Neural progenitor cell (in vitro differentiated cells): ENCODE results near the gene CBL. TPM values are rescaled to one million over a fixed set of nuclear protein-coding genes. Genes with fewer than 3 reads are reported as not detected.

ENCODE experiments used
- DNase-seq: peaks from one replicate; pipeline ENCODE4 v3.0.0-alpha.2; 2016; ENCODE audit warnings: low spot score
- H2AFZ ChIP-seq: fragments of 200-600 bp; sonication (generic); replicated peaks from 2 replicates; pipeline ENCODE4 v1.6.1; 2016; ENCODE audit warnings: antibody characterized with exemption
- H3F3A ChIP-seq: fragments of 200-600 bp; sonication (generic); 2 replicates; pipeline ENCODE4 v1.6.1; 2016; ENCODE audit warnings: antibody characterized with exemption, low read depth
- H3K27ac ChIP-seq: fragments of 200-600 bp; sonication (generic); 2 replicates; pipeline ENCODE4 v1.5.1; 2016; ENCODE audit warnings: mild to moderate bottlenecking
- H3K27me3 ChIP-seq: fragments of 200-600 bp; sonication (generic); 2 replicates; pipeline ENCODE4 v1.6.1; 2016; ENCODE audit warnings: mild to moderate bottlenecking, moderate library complexity
- H3K36me3 ChIP-seq: fragments of 200-600 bp; sonication (generic); 2 replicates; pipeline ENCODE4 v1.5.1; 2016
- H3K4me1 ChIP-seq: fragments of 200-600 bp; sonication (generic); 2 replicates; pipeline ENCODE4 v1.6.1; 2016; ENCODE audit warnings: mixed run types
- H3K4me2 ChIP-seq: fragments of 200-600 bp; sonication (generic); 2 replicates; pipeline ENCODE4 v1.6.1; 2016
- H3K4me3 ChIP-seq: fragments of 200-600 bp; sonication (generic); 2 replicates; pipeline ENCODE4 v1.5.1; 2016
- H3K79me2 ChIP-seq: fragments of 200-600 bp; sonication (generic); 2 replicates; pipeline ENCODE4 v1.6.1; 2016; ENCODE audit warnings: low read depth
- H3K9ac ChIP-seq: fragments of 200-600 bp; sonication (generic); 2 replicates; pipeline ENCODE4 v1.6.1; 2016
- H3K9me3 ChIP-seq: fragments of 200-600 bp; sonication (generic); 2 replicates; pipeline ENCODE4 v1.5.1; 2016; ENCODE audit warnings: low read depth
- H4K20me1 ChIP-seq: fragments of 200-600 bp; sonication (generic); 2 replicates; pipeline ENCODE4 v1.6.1; 2016; ENCODE audit warnings: low read depth
- H3K27ac Mint-ChIP-seq: 3 replicates; pipeline ENCODE4 v1.8.0; 2021; ENCODE audit warnings: mixed read lengths
- H3K27me3 Mint-ChIP-seq: 2 replicates; pipeline ENCODE4 v1.8.0; 2022; ENCODE audit warnings: low read depth, mild to moderate bottlenecking, inconsistent platforms, moderate library complexity, mixed read lengths; ENCODE audit not compliant: insufficient read depth
- H3K36me3 Mint-ChIP-seq: 3 replicates; pipeline ENCODE4 v1.8.0; 2021; ENCODE audit warnings: mixed read lengths
- H3K4me1 Mint-ChIP-seq: 3 replicates; pipeline ENCODE4 v1.8.0; 2021; ENCODE audit warnings: mixed read lengths
- H3K4me3 Mint-ChIP-seq: 3 replicates; pipeline ENCODE4 v1.8.0; 2021; ENCODE audit warnings: mild to moderate bottlenecking, moderate library complexity, mixed read lengths
- H3K9me3 Mint-ChIP-seq: 3 replicates; pipeline ENCODE4 v1.8.0; 2020; ENCODE audit warnings: mixed read lengths
- CTCF ChIP-seq: fragments of 200-600 bp; sonication (generic); IDR thresholded peaks from 2 replicates; pipeline ENCODE4 v1.5.1; 2017; ENCODE audit warnings: antibody characterized with exemption, mild to moderate bottlenecking
- EZH2 ChIP-seq: fragments of 200-600 bp; sonication (generic); IDR thresholded peaks from 2 replicates; pipeline ENCODE4 v1.6.1; 2017; ENCODE audit warnings: antibody characterized with exemption, mild to moderate bottlenecking, moderate library complexity
- EZH2phosphoT487 ChIP-seq: fragments of 200-600 bp; sonication (generic); IDR thresholded peaks from 2 replicates; pipeline ENCODE4 v1.6.1; 2017; ENCODE audit warnings: antibody characterized with exemption
- total RNA-seq: library from RNA; depleted of rRNA; stranded (reverse); fragments of >200 nt; gene quantifications from 2 replicates; pipeline ENCODE4 v1.2.3, GENCODE V29; 2015; ENCODE audit warnings: low replicate concordance

The CBL gene
- total RNA-seq, 1 donor from 2014 or later = 20.7 TPM

GRCh38 chr11:119266517-119267255 lies 60.5 kb downstream of the CBL start:
- TF ChIP-seq EZH2 (no peak), EZH2phosphoT487 (no peak), CTCF (no peak)
- no peaks in the 10 kb centered on the region for H3K27me3 Mint-ChIP-seq
- H3K79me2 ChIP-seq = peaks cover 24% of the 10 kb centered on the region
- H3K27ac Mint-ChIP-seq = no peak overlapping the region
- no peak overlapping the region for H3K4me3 ChIP-seq
- no peaks in the 10 kb centered on the region for H3K9me3 ChIP-seq
- H3K4me2 ChIP-seq = no peak overlapping the region
- no peaks in the 10 kb centered on the region for H3F3A ChIP-seq
- H3K4me3 Mint-ChIP-seq = no peak overlapping the region
- no peaks in the 10 kb centered on the region for H3K36me3 Mint-ChIP-seq
- no peak overlapping the region for H3K9ac ChIP-seq
- no peaks in the 10 kb centered on the region for H3K36me3 ChIP-seq
- H3K4me1 ChIP-seq = no peaks in the 10 kb centered on the region
- H2AFZ ChIP-seq = no peak overlapping the region
- H4K20me1 ChIP-seq = no peaks in the 10 kb centered on the region
- no peaks in the 10 kb centered on the region for H3K9me3 Mint-ChIP-seq
- H3K27ac ChIP-seq = no peak overlapping the region
- no peak for DNase-seq
- H3K27me3 ChIP-seq = no peaks in the 10 kb centered on the region
- H3K4me1 Mint-ChIP-seq = no peaks in the 10 kb centered on the region

- Mint-ChIP-seq H3K27me3 (no peaks in the 10 kb centered on the region), H3K4me1 (no peaks in the 10 kb centered on the region), H3K4me3 (no peak overlapping the region), H3K9me3 (no peaks in the 10 kb centered on the region), H3K36me3 (peaks cover 3% of the 10 kb centered on the region), H3K27ac (no peak overlapping the region)
- Histone ChIP-seq H4K20me1 (no peaks in the 10 kb centered on the region), H3F3A (no peaks in the 10 kb centered on the region), H3K4me3 (no peak overlapping the region), H3K9ac (no peak overlapping the region), H3K27me3 (no peaks in the 10 kb centered on the region), H2AFZ (no peak overlapping the region), H3K4me1 (no peaks in the 10 kb centered on the region), H3K4me2 (no peak overlapping the region), H3K36me3 (no peaks in the 10 kb centered on the region), H3K79me2 (peaks cover 24% of the 10 kb centered on the region), H3K27ac (no peak overlapping the region), H3K9me3 (no peaks in the 10 kb centered on the region)
- no peak for DNase-seq
- no peak for TF ChIP-seq CTCF
- no peak for TF ChIP-seq EZH2phosphoT487
- no peak for TF ChIP-seq EZH2
Observed at GRCh38 chr11:119267645-119268044, 61.5 kb downstream of the CBL start.

GRCh38 chr11:119273721-119274120 lies 67.6 kb downstream of the CBL start:
- H3K4me1 ChIP-seq = no peaks in the 10 kb centered on the region
- H3K36me3 Mint-ChIP-seq = peaks cover 16% of the 10 kb centered on the region
- no peaks in the 10 kb centered on the region for H4K20me1 ChIP-seq
- no peak for DNase-seq
- H3K27me3 Mint-ChIP-seq = peaks cover 3% of the 10 kb centered on the region
- no peak overlapping the region for H3K4me3 ChIP-seq
- no peaks in the 10 kb centered on the region for H3K79me2 ChIP-seq
- H2AFZ ChIP-seq = no peak overlapping the region
- no peaks in the 10 kb centered on the region for H3K27me3 ChIP-seq
- no peaks in the 10 kb centered on the region for H3F3A ChIP-seq
- H3K27ac Mint-ChIP-seq = no peak overlapping the region
- no peaks in the 10 kb centered on the region for H3K9me3 ChIP-seq
- no peaks in the 10 kb centered on the region for H3K9me3 Mint-ChIP-seq
- H3K27ac ChIP-seq = no peak overlapping the region
- H3K36me3 ChIP-seq = no peaks in the 10 kb centered on the region
- no peak overlapping the region for H3K9ac ChIP-seq
- H3K4me2 ChIP-seq = no peak overlapping the region
- H3K4me3 Mint-ChIP-seq = no peak overlapping the region
- no peaks in the 10 kb centered on the region for H3K4me1 Mint-ChIP-seq
- no peak for TF ChIP-seq EZH2
- TF ChIP-seq CTCF = no peak
- TF ChIP-seq EZH2phosphoT487 = no peak
